HepG2 (cell line): ENCODE data around the gene GORASP2. TPM values are rescaled to one million over a fixed set of nuclear protein-coding genes. Genes with fewer than 3 reads are reported as not detected.

Experiments used
- ATAC-seq: fragments of 200-7000 bp; cut with Tn5 transposase; 3 replicates; pipeline ENCODE4 v1.9.1; 2020; ENCODE audit warnings: mild to moderate bottlenecking, moderate library complexity
- BruUV-seq: library from RNA; stranded (reverse); fragments of 400-500 nt; replicated peaks from 2 replicates; lab custom pipeline; 2021; lab: Mats Ljungman, UMichigan
- CTCF ChIA-PET: fragments of 300-600 bp; formaldehyde crosslinking; extraction: SDS; loops from one replicate; lab custom pipeline; 2021; ENCODE audit warnings: low total read pairs, inconsistent platforms, low intra/inter-chr PET ratio; lab: Yijun Ruan, JAX
- POLR2A ChIA-PET: fragments of 350-600 bp; sonication (Branson Sonifier 250); formaldehyde crosslinking; loops from one replicate; lab custom pipeline; 2020; ENCODE audit warnings: antibody characterized with exemption, inconsistent platforms; lab: Yijun Ruan, JAX
- DNase-seq: peaks from one replicate; pipeline ENCODE4 v3.0.0-alpha.2; 2015; ENCODE audit warnings: low spot score
- FAIRE-seq: peaks from 3 replicates; lab custom pipeline; 2011; peaks lifted over from hg19 to GRCh38; lab: Jason Lieb, UNC
- H2AFZ ChIP-seq: one replicate; pipeline ENCODE4 v1.6.1; 2011; ENCODE audit warnings: low read length, inconsistent platforms
- H3K27ac ChIP-seq: fragments of 300-600 bp; 3 replicates; pipeline ENCODE4 v1.8.0; 2011; ENCODE audit warnings: mixed run types, mild to moderate bottlenecking, mixed read lengths, low read length, inconsistent platforms; ENCODE audit not compliant: insufficient read depth; ENCODE audit errors: extremely low read length
- H3K27me3 ChIP-seq, 2 experiments: fragments of 200-600 bp in 1 of 2; 2 replicates in 1 of 2; 3 replicates in 1 of 2; pipeline versions ENCODE4 v1.6.0 to v1.8.0; 2011; ENCODE audit warnings: low read length in 2 of 2, mild to moderate bottlenecking in 2 of 2, moderate library complexity in 2 of 2, inconsistent platforms in 1 of 2; ENCODE audit not compliant: insufficient read depth in 2 of 2, control insufficient read depth in 1 of 2
- H3K36me3 ChIP-seq, 2 experiments: fragments of 200-600 bp in 1 of 2; replicated peaks in 1 of 2; 2 replicates in 1 of 2; 3 replicates in 1 of 2; pipeline versions ENCODE4 v1.5.1 to v1.8.0; 2011; ENCODE audit warnings: low read length in 2 of 2, inconsistent platforms in 1 of 2; ENCODE audit not compliant: insufficient read depth in 2 of 2, control insufficient read depth in 1 of 2
- H3K4me1 ChIP-seq: 2 replicates; pipeline ENCODE4 v1.5.1; 2012; ENCODE audit warnings: low read length, inconsistent platforms; ENCODE audit not compliant: insufficient read depth
- H3K4me2 ChIP-seq: 2 replicates; pipeline ENCODE4 v1.6.0; 2011; ENCODE audit warnings: low read depth, low read length, inconsistent platforms
- H3K4me3 ChIP-seq, 3 experiments: fragments of 200-600 bp in 1 of 3; sonication (generic), shearing (Covaris generic) in 1 of 3; replicated peaks in 1 of 3; 2 replicates each; pipeline ENCODE4 v1.5.1; 2011 to 2016; ENCODE audit warnings: low read length in 3 of 3, inconsistent platforms in 2 of 3, low read depth in 2 of 3, mild to moderate bottlenecking in 2 of 3, control low read depth in 1 of 3, mixed read lengths in 1 of 3; ENCODE audit not compliant: insufficient read depth in 1 of 3
- H3K79me2 ChIP-seq: one replicate; pipeline ENCODE4 v1.6.1; 2011; ENCODE audit warnings: low read length, inconsistent platforms; ENCODE audit not compliant: insufficient read depth
- H3K9ac ChIP-seq: 2 replicates; pipeline ENCODE4 v1.6.0; 2011; ENCODE audit warnings: mild to moderate bottlenecking, low read depth, low read length, inconsistent platforms; ENCODE audit not compliant: insufficient read depth
- H3K9me3 ChIP-seq: 2 replicates; pipeline ENCODE4 v1.5.1; 2012; ENCODE audit warnings: mild to moderate bottlenecking, low read length
- H4K20me1 ChIP-seq: 2 replicates; pipeline ENCODE4 v1.6.0; 2011; ENCODE audit warnings: inconsistent platforms, mild to moderate bottlenecking, low read length, moderate library complexity; ENCODE audit not compliant: insufficient read depth
- KAT8 ChIP-seq: IDR thresholded peaks from 2 replicates; pipeline ENCODE4 v1.6.1; 2016; ENCODE audit warnings: missing genetic modification reagents, missing compliant biosample characterization
- MAZ ChIP-seq, 2 experiments: sonication (generic) in 1 of 2; formaldehyde crosslinking in 1 of 2; IDR thresholded peaks; 2 replicates each; pipeline versions ENCODE4 v1.5.0 to v1.6.1; 2012 to 2020; ENCODE audit warnings: low read depth in 2 of 2, mild to moderate bottlenecking in 2 of 2, borderline replicate concordance in 1 of 2, improper control_type of control experiment in 1 of 2, low read length in 1 of 2, missing genetic modification reagents in 1 of 2, moderate library complexity in 1 of 2
- POLR2AphosphoS5 ChIP-seq: IDR thresholded peaks from 2 replicates; pipeline ENCODE4 v1.6.1; 2012; ENCODE audit warnings: low read depth, low read length
- SNAPC2 ChIP-seq: sonication (generic); formaldehyde crosslinking; IDR thresholded peaks from 2 replicates; pipeline ENCODE4 v1.8.1; 2022; ENCODE audit warnings: mild to moderate bottlenecking, missing genetic modification reagents
- TBX3 ChIP-seq: fragments of 450-650 bp; IDR thresholded peaks from 2 replicates; pipeline ENCODE4 v1.6.1; 2017; ENCODE audit warnings: antibody characterized with exemption, mild to moderate bottlenecking, inconsistent platforms, borderline replicate concordance
- ZBTB3 ChIP-seq: sonication (generic); formaldehyde crosslinking; IDR thresholded peaks from 2 replicates; pipeline ENCODE4 v1.4.0; 2020; ENCODE audit warnings: low read depth, mild to moderate bottlenecking, moderate library complexity, missing genetic modification reagents, borderline replicate concordance
- ZNF543 ChIP-seq: sonication (generic); formaldehyde crosslinking; IDR thresholded peaks from 2 replicates; pipeline ENCODE4 v1.4.0; 2020; ENCODE audit warnings: mild to moderate bottlenecking, missing genetic modification reagents
- ZSCAN21 ChIP-seq: sonication (generic); formaldehyde crosslinking; IDR thresholded peaks from 2 replicates; pipeline ENCODE4 v1.8.0; 2022; ENCODE audit warnings: mild to moderate bottlenecking, missing genetic modification reagents, moderate library complexity, borderline replicate concordance
- WGBS: methylation state at CpG from one replicate; pipeline ENCODE4 v1.1.6; 2017; ENCODE audit warnings: low lambda C conversion rate; 5-methylcytosine and 5-hydroxymethylcytosine counted together
- in situ Hi-C: cut with HindIII; loops from 2 replicates; pipeline ENCODE4 v1.10.0; 2017; ENCODE audit warnings: low pct_unique_long_range_greater_than_20kb; ENCODE audit not compliant: extremely low pct_ligation_motif_present
- intact Hi-C: fragments of 100-400 bp; cut with micrococcal nuclease; formaldehyde crosslinking; loops from one replicate; pipeline ENCODE4 v1.10.0; 2022; ENCODE audit not compliant: unreplicated experiment
- polyA plus RNA-seq, 8 experiments: library from polyadenylated mRNA; depleted of rRNA in 3 of 8; stranded (reverse) in 7 of 8; unstranded in 1 of 8; fragments of >200 nt; fragmentation: Illumina TruSeq in 4 of 8; extraction: Trizol in 4 of 8; gene quantifications; 2 replicates each; pipeline versions ENCODE4 v1.2.1 to v1.2.3, GENCODE V29; 2011 to 2016; ENCODE audit warnings: low read depth in 4 of 8, missing spikeins in 1 of 8, mixed read lengths in 1 of 8; ENCODE audit not compliant: insufficient read depth in 1 of 8
- total RNA-seq, 5 experiments: library from RNA; depleted of rRNA; stranded (reverse); fragments of >200 nt; fragmentation: Illumina TruSeq; extraction: Trizol; gene quantifications; 2 replicates each; pipeline ENCODE4 v1.2.3, GENCODE V29; 2016; ENCODE audit warnings: low read depth in 1 of 5
- TF ChIP-seq, protein P1 (sequence below): sonication (generic); formaldehyde crosslinking; IDR thresholded peaks from 2 replicates; pipeline ENCODE4 v1.4.0; 2020; ENCODE audit warnings: missing genetic modification reagents, mild to moderate bottlenecking, borderline replicate concordance
- TF ChIP-seq, protein P2 (sequence below), 2 experiments: fragments of 450-650 bp in 1 of 2; sonication (generic) in 1 of 2; formaldehyde crosslinking; IDR thresholded peaks; 2 replicates each; pipeline versions ENCODE4 v1.5.0 to v1.8.0; 2020 to 2022; ENCODE audit warnings: mild to moderate bottlenecking in 1 of 2, missing genetic modification reagents in 1 of 2
- TF ChIP-seq, protein P3 (sequence below): IDR thresholded peaks from 2 replicates; pipeline ENCODE4 v1.6.1; 2016; ENCODE audit warnings: missing biosample characterization, missing genetic modification reagents, low read depth

GORASP2 gene
- total and polyA plus RNA-seq, 2 of the 13 experiments (the other 11 are each of a cell fraction or from before 2014, with no cell fraction given): 103 to 239 TPM

DNA sequence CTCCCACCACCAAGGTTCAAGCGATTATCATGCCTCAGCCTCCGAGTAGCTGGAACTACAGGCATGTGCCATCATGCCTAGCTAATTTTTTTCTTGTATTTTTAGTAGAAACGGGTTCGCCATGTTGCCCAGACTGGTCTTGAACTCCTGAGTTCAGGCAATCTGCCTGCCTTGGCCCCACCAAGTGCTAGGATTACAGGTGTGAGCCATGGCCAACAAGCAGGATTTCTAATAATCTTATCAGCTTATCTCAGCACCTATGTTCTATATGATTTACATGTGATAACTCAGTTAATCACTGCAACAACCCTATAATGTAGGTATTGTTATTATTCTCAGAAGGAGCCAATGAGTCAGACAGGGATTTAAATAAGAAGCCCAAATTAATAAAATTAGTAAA, 80.3 kb downstream of the GORASP2 start (continued):
- no peak for TF ChIP-seq ZSCAN21 (CRISPR knock-in tag)
- no peak for TF ChIP-seq MAZ (IDR thresholded peaks at IDR 0.05; ENCODE audit: borderline replicate concordance, low read depth, low read length)
- TF ChIP-seq MAZ (CRISPR knock-in tag; IDR thresholded peaks at IDR 0.05; ENCODE audit: low read depth): no peak
- no peak for TF ChIP-seq ZNF543 (CRISPR knock-in tag)
- no peak for TF ChIP-seq POLR2AphosphoS5
- TF ChIP-seq, all 625 proteins: peak for 0

DNA sequence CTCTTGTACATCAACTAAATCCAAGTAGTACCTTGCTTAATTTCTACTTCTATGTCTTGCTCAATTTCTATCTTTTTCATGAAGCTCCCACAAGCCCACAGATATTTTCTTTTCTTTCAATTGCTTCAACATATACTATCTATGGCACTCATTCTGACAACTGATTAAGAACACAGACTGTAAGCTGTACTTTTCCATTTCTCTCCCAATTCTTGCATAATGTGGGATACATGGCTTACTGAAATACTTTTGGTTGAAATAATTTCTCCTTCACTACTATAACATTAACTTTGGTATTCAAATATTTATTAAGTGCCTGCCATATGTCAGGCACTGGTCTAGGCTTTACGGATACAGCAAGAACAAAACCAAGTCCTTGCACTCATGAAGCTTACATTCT, 84.8 kb downstream of the GORASP2 start:
- no peaks in the 10 kb centered on the region for H4K20me1 ChIP-seq
- in situ Hi-C loops: no loop called here
- WGBS: 97% methylated on average over 1 of the region's 1 CpG
- no peak overlapping the region for H3K4me2 ChIP-seq
- H3K4me3 ChIP-seq: no peak overlapping the region
- intact Hi-C loops: no loop called here
- FAIRE-seq (no peak), DNase-seq (no peak), ATAC-seq (no peak)
- peaks cover 10 to 61% of the 10 kb centered on the region in 2 experiments for H3K36me3 ChIP-seq
- no peaks in the 10 kb centered on the region for H3K9me3 ChIP-seq
- TF ChIP-seq SNAPC2 (CRISPR knock-in tag) (no peak), TBX3 (no peak), ZBTB3 (CRISPR knock-in tag) (no peak), KAT8 (CRISPR knock-in tag) (no peak)
- TF ChIP-seq, protein P1, sequence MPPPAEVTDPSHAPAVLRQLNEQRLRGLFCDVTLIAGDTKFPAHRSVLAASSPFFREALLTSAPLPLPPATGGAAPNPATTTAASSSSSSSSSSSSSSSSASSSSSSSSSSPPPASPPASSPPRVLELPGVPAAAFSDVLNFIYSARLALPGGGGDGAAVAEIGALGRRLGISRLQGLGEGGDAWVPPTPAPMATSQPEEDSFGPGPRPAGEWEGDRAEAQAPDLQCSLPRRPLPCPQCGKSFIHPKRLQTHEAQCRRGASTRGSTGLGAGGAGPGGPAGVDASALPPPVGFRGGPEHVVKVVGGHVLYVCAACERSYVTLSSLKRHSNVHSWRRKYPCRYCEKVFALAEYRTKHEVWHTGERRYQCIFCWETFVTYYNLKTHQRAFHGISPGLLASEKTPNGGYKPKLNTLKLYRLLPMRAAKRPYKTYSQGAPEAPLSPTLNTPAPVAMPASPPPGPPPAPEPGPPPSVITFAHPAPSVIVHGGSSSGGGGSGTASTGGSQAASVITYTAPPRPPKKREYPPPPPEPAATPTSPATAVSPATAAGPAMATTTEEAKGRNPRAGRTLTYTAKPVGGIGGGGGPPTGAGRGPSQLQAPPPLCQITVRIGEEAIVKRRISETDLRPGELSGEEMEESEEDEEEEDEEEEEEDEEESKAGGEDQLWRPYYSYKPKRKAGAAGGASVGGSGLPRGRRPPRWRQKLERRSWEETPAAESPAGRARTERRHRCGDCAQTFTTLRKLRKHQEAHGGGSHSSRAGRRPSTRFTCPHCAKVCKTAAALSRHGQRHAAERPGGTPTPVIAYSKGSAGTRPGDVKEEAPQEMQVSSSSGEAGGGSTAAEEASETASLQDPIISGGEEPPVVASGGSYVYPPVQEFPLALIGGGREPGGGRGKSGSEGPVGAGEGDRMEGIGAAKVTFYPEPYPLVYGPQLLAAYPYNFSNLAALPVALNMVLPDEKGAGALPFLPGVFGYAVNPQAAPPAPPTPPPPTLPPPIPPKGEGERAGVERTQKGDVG (CRISPR knock-in tag): no peak
- TF ChIP-seq, protein P2, sequence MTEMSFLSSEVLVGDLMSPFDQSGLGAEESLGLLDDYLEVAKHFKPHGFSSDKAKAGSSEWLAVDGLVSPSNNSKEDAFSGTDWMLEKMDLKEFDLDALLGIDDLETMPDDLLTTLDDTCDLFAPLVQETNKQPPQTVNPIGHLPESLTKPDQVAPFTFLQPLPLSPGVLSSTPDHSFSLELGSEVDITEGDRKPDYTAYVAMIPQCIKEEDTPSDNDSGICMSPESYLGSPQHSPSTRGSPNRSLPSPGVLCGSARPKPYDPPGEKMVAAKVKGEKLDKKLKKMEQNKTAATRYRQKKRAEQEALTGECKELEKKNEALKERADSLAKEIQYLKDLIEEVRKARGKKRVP (CRISPR knock-in tag; IDR thresholded peaks at IDR 0.05): no peak
- TF ChIP-seq, protein P3, sequence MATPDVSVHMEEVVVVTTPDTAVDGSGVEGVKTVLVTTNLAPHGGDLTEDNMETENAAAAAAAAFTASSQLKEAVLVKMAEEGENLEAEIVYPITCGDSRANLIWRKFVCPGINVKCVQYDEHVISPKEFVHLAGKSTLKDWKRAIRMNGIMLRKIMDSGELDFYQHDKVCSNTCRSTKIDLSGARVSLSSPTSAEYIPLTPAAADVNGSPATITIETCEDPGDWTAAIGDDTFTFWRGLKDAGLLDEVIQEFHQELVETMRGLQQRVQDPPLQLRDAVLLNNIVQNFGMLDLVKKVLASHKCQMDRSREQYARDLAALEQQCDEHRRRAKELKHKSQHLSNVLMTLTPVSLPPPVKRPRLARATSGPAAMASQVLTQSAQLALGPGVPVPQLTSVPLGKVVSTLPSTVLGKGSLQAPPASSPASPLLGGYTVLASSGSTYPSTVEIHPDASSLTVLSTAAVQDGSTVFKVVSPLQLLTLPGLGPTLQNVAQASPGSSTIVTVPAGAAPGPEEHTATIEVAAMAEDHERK: no peak
- H3K9ac ChIP-seq: no peak overlapping the region
- no peak overlapping the region for H3K27ac ChIP-seq
- ChIA-PET CTCF (no interaction called here), POLR2A (no interaction called here)
- H3K4me1 ChIP-seq: no peaks in the 10 kb centered on the region
- H2AFZ ChIP-seq: no peak overlapping the region
- BruUV-seq: no TSS peak
- H3K79me2 ChIP-seq: no peaks in the 10 kb centered on the region
- no peaks in the 10 kb centered on the region for H3K27me3 ChIP-seq
